Skin epidermis (tissue), 12 donors: ENCODE results near the gene NEK5.

Experiments
- H3K27ac ChIP-seq, 21 experiments: fragments of 200-600 bp; sonication (generic) in 11 of 21; one replicate each; pipeline ENCODE4 v1.5.0; 2020; ENCODE audit warnings: mild to moderate bottlenecking in 3 of 21, inconsistent platforms in 2 of 21, moderate library complexity in 2 of 21
- H3K4me3 ChIP-seq, 7 experiments: fragments of 200-600 bp; sonication (generic) in 2 of 7; one replicate each; pipeline ENCODE4 v1.5.0; 2020; ENCODE audit warnings: inconsistent platforms in 2 of 7, mild to moderate bottlenecking in 2 of 7, moderate library complexity in 1 of 7

The NEK5 gene

DNA sequence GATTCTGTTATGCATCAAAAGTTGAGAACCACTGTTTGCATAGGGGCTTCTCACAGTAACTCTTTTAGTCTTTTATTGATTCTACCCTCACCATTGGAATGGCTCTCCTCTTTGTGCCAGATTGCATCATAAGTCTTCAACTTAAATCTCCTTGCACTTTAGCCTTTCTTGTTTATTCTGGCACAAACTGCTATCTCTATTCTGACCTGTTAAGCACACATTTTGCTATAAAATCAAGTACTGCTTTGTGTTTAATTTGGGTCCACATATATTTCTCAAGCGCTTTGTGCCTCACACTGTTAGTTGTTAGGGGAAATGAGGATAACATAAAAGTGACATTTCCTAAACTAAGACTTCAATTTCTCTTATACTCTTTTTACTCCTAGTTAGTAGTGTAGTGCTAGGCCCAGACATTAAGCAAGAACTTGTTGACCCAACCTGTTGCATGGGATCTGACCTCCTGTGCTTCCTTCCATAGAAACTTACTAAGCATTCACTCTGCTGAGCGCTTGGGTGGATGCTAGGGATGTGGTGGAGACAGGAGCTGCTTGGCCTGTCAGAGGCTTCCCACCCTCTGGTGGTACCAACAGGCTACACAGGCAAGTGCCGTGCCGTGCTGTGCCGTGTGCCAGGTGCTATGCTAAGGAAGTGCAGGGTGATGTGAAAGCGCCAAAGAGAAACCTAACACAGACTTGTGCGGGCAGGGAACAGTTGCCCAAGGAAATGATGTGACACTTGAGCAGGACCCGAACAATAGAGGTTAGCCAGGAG is 103.2 kb downstream of the NEK5 start:
- H3K4me3 ChIP-seq, result no peak overlapping the region
- no peak overlapping the region for H3K27ac ChIP-seq

DNA sequence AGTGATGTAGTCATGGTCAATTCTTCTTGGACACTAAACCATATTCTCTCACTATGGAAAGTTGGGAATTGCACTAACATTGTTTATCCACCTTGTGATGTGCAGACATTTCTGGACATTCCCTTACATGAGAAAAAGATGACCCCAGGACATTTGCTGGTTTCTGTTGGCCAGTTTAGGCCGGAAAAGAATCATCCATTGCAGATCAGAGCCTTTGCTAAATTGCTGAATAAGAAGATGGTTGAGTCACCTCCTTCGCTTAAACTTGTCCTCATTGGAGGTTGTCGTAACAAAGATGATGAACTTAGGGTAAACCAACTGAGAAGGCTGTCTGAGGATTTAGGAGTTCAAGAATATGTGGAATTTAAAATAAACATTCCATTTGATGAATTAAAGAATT is 104.4 kb downstream of the NEK5 start, which contains the start of gene UTP14C:
Gene UTP14C, plus strand, starts transcription at position 211 of the 400 bp plus-strand sequence. CDS start 4,114 bp downstream, outside the sequence.
- H3K27ac ChIP-seq, result no peak within 1 kb of the TSS

DNA sequence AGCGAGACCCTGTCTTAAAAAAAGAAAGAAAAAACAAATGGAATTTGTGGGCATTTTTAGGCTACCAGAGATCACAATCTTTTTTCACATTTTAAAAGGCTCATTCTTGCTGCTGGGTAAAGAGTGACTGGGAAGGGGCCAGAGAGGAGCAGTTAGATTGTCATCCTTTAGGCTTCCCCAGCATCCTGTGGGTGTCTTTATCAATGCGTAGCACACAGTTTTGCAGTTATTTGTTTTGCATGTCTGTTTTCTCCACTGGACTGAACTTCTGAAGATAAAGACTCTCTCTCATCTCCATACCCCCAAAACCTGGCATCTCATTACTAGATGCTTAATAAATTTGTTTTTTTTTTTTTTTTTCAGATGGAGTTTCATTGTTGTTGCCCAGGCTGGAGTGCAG is 106.5 kb downstream of the NEK5 start:
- no peak overlapping the region for H3K4me3 ChIP-seq
- no peak overlapping the region for H3K27ac ChIP-seq

More for the DNA sequence above, 104.4 kb downstream of the NEK5 start, which contains the start of gene UTP14C:
- H3K4me3 ChIP-seq, result no peak within 1 kb of the TSS

DNA sequence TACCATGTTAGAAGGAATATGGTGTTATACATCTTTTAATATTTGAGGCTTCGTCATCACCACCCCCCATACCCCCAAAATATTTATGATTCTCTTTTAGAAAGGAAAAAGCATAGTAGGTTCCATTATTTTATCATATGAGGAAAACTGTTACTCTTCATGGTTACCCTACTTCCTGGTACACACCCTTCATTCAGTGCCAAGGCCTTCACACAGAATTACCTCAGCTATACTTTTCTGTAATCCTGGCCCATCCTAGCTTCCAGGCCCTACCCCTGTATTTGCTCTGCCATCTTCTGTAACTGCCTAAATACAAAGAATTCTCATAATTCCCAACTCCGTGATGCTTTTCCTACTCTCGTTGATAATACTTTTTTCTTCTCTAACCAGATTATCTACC is 108.7 kb downstream of the NEK5 start:
- H3K4me3 ChIP-seq, result no peak overlapping the region
- no peak overlapping the region for H3K27ac ChIP-seq

DNA sequence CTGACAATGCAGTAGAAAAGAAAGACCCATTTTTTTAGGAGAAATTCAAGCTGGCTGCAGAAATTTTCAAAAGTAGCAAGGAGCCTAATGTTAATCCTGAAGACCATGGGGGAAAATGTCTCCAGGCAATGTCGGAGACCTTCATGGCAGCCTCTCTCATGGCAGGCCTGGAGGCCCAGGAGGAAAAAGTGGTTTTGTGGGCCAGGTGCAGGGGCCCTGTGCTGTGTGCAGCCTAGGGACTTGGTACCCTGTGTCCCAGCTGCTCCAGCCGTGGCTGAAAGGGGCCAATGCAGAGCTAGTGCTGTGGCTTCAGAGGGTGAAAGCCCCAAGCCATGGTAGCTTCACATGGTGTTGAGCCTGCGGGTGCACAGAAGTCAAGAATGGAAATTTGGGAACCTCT is 112.6 kb downstream of the NEK5 start:
- Histone ChIP-seq H3K27ac (no peak overlapping the region), H3K4me3 (no peak overlapping the region)

DNA sequence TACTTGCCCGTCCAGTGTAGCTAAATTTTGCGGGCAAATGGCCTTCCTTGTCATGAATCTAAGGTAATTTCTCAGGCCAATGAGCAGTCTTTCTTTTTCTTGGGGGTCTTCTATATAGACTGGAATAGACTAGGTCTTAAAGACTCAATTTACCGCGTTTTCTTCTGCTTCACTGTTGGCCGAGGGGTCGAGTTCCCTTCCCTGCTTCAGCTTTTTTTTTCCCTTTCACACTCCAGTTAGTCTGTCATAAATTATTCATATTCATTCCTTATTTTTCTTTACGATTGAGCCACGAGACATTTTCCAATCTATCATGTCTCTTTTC is 116.4 kb downstream of the NEK5 start:
- peak overlapping the region; percentile 32 to 89 (median 70) for H3K27ac ChIP-seq

DNA sequence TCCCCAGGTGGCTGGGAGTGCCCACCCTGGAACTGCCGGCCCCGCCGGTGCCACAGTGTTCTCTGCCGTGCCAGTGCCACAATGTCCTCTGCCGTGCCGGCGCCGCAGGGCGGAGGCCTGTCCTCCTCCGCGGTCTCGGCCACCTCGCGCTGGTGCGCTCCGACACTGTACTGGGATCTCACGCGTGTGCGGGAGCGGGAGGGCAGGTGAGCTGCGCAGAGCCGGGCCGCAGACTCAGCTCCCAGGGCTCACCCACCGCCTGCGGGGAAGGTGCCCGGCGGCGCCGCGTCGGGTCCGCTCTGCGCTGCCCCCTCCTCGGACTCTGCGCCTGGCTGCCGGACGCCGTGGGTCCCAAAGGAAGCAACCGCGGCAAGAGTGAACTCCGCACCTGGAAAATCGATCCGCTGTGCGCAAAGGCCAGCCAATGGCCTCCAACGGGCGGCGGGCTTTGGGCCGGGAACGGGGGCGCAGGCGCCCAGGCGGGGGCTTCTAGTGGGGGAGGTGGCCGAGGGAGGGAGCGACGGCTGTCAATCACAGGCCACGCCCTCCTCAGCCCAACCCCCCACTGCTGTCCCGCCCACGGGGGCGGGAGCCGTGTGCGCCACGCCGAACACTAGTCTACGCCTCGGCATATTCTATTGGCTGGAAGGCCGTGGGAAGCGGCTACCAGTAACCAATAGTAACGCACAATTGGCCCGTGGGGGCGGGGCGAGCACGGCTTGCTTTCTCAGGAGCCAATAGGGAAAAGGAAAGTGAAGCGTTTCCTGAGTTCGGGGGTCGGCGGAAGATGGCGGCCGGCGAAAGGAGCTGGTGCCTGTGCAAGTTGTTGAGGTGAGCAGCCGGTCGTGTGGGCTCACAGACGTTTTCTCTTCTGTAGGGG is 117.0 kb downstream of the NEK5 start, which contains the start of gene ALG11:
Gene ALG11, plus strand, starts transcription at position 767 of the 880 bp plus-strand sequence. Its CDS starts 21 bp downstream, at position 788.
- H3K4me3 ChIP-seq, result peak within 1 kb of the TSS; percentile 61 to 99 (median 84)
- peak within 1 kb of the TSS; percentile 35 to 89 (median 70) for H3K27ac ChIP-seq

More for the DNA sequence above, 116.4 kb downstream of the NEK5 start:
- peak overlapping the region; percentile 61 to 99 (median 84) for H3K4me3 ChIP-seq

DNA sequence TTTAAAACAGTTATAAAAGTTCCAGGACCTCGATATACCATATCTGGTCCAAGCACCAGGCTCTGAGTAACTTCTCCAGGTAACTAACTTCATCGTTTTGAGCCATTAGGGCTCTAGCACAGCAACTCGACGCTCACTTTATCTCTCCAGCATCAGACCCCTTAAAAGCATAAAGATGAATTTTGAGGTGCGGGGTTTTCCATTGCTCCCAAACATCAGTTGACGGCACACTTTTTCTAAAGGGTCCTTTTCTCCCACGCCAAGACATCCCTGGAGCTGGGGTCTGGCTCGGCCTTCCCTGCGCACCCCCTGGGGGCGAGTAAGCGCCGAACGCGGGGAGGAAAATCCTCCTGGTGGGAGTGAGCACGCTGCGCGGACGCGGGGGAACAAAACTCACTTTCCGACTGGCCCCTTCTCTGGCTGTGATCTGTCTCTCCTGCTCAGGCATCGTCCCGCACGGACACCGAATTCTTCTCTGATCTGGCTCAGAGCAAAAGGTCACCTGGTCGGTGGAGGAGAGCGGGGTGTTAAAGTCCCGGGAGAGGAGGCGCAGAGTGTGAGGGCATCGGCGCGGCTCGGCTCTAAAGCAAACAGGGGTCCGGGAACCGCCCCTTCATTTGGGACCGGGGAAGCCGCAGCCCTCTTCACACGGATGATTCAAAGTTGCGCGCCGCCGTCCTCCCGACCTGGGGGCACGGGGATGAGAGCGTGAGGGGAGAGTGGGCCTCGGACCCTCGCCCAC is 117.8 kb downstream of the NEK5 start, which contains the start of gene ATP7B:
Gene ATP7B, minus strand, starts transcription at position 561 of the 742 bp plus-strand sequence. Its CDS starts 113 bp downstream, at position 448.
- Histone ChIP-seq H3K4me3 (peak within 1 kb of the TSS; percentile 61 to 99 (median 84)), H3K27ac (peak within 1 kb of the TSS; percentile 35 to 89 (median 70))

DNA sequence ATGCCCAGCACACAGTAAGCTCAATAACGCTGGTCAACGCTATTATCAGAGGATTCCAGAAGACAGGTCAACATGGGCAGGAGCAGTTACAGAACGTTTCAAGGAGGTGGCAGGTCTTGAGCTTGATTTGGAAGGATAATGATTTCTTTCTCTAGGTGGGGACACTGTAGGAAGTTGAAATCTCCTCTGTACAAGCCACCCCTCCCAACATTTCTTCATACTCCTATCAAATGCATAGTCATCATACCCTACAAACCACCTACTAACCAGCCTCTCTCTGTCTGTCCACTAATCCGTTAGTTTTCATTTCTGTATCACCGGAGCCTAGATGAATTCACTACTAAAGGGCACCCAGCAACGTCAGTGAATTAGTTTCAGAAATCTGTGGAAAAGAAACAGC is 118.9 kb downstream of the NEK5 start:
- no peak overlapping the region for H3K27ac ChIP-seq
- no peak overlapping the region for H3K4me3 ChIP-seq

DNA sequence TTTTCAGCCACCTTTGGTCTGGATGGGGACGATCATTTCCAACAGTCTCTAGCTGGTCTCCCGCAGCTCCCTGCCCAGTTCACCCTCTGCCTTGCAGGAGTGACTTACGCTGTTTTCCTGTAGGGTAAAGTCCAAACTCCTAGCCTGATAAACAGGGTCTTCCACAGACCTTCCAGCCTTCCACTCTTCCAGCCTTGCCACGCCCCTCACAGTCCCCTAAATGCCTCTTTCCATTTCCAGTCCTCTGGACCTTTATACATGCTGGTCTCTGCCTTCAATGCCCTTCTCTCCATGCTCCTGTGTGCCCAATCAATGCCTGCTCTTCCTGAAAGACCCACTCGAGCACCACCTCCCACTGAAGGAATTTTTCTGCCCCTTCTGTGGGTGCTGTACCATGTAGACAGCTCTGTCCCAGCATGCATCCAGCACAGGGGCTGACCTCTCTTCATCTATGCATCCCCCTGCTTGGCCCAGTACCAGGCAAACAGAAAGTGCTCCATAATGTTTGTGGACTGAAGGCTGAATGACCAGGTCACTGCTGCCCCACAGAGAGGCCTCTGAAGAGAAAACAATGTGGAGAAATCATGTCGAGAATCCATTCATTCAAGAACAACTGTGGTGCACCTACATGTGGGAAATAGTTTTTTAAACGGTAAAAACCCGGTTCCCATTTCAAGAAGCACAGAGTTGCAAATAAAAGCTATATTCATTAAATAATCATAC is 122.2 kb downstream of the NEK5 start:
- H3K4me3 ChIP-seq, result no peak overlapping the region
- H3K27ac ChIP-seq, result no peak overlapping the region

DNA sequence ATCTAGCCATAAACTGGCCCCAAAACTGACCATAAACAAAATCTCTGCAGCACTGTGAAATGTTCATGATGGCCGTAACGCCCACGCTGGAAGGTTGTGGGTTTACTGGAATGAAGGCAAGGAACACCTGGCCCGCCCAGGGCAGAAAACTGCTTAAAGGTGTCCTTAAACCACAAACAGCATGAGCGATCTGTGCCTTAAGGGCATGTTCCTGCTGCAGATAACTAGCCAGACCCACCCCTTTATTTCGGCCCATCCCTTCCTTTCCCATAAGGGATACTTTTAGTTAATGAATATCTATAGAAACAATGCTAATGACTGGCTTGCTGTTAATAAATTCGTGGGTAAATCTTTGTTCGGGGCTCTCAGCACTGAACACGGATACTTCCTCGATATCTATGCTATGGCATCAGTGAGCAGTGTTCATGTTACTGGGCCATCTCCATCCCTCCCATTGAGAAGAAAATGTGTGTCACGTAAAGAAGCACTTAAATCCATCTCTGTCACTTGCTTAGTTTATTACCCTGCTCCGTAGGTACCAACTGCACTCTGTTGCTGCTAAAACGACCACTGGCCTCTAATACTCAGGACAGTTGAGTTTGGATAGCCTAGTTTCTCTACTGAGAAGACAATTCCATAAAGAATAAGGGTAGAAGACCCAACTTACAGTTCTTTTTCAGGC is 122.9 kb downstream of the NEK5 start:
- no peak overlapping the region for H3K27ac ChIP-seq

DNA sequence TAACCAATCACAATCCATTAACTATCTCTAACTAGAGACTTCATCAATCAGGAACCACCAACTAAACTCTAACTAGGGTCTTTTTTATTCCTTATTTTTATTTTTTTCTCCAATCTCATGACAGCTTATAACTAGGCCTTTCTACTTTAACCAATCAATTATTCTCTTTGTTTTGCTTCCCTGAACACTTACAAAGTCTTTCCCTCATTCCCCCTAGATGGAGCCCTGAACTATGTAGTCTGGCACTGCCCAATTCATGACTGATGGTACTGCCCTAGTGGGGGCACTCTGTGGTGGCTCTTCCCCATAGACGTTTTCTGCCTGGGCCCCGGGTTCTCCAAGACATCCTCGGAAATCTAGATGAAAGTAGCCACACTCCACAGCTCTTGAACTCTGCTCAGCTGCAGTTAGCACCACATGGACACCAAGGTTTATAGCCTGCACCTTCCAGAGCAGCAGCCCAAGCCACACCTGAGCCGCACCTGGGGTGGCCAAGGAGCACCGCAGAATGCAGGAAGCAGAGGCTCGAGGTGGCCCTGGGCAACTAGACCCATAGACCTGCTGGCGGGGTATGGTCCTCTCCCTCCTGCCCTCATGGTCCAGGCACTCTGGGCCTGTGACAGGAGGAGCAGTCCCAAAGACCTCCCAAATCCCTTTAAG is 124.2 kb downstream of the NEK5 start:
- no peak overlapping the region for H3K4me3 ChIP-seq
- H3K27ac ChIP-seq, result no peak overlapping the region

More for the DNA sequence above, 122.9 kb downstream of the NEK5 start:
- H3K4me3 ChIP-seq, result no peak overlapping the region

DNA sequence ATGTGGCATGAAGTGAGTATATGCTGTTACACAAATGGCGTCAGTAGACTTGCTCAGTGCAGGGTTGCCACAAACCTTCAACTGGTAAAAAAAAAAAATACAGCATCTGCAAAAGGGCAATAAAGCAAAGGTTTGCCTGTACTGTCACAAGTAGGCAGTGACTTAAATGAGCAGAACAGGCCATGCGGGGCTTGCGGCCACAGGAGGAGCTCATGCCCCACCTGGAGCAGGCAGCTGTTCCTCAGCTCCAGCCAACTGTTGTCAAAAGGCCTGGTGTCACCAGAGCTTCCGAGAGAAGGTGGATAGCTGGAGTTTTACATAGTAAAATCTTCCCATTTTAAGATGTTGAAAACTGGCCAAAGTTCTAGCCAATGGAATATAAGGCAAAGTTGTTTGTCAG is 125.3 kb downstream of the NEK5 start:
- H3K27ac ChIP-seq, result no peak overlapping the region
- no peak overlapping the region for H3K4me3 ChIP-seq

DNA sequence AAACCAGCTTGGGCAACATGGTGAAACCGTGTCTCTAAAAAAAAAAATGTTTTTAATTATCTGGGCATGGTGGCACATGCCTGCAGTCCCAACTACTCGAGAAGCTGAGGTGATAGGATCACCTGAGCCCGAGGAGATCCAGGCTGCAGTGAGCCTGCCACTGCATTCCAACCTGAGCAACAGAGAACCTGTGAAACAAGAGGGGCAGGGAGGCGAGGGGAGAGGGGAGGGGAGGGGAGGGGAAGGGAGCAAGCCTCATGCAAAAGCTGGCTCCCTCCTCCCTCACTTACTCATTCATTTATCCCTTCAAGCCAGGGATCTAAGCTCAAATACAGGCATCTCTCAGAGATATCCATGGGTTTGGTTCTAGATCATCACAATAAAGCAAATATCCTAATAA is 126.5 kb downstream of the NEK5 start:
- Histone ChIP-seq H3K4me3 (no peak overlapping the region), H3K27ac (no peak overlapping the region)

DNA sequence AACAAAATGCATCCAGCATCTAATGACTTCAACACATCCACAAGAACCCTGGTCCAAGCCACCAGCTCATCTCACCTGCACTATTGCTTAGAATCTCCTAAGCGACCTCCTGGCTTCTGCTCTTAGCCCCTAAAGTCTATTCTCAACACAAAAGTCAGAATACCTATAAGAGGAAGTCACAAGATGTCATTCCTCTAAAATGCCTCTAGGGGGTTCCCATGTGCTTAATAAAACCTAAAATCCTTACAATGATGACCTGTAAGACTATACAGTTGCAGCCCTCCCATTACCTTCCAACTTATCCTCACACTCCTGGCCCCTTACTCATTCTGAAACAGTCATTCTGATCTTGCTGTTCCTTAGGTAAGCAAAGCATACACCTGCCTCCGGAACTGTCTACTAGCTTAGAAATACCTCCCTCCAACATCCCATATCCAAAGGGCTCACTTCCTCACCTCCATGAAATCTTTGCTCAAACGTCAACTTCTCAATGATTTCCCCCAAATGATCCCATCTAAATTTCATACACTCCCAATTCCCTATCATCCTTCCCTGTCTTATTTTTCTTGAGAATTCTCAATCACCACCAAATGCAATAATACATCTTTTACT is 127.6 kb downstream of the NEK5 start:
- Histone ChIP-seq H3K27ac (no peak overlapping the region), H3K4me3 (no peak overlapping the region)

DNA sequence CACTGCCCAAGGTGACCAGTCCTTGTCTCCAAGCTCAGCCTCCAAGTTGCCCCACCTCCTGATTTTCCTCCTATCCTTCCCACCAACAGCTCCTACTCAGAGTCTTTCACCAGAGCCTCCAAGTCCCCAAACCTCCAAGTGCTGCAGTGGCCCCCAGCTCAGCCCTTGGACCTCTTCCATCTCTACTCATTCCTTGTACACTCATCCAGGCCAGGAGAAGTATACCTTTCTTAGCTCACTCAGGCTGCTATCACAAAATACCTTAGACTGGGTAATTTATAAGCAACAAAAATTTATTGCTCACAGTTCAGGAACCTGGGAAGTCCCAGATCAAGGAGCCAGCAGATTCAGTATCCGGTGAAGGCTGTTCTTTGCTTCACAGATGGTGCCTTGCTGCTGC is 129.0 kb downstream of the NEK5 start:
- no peak overlapping the region for H3K27ac ChIP-seq
- H3K4me3 ChIP-seq, result no peak overlapping the region

DNA sequence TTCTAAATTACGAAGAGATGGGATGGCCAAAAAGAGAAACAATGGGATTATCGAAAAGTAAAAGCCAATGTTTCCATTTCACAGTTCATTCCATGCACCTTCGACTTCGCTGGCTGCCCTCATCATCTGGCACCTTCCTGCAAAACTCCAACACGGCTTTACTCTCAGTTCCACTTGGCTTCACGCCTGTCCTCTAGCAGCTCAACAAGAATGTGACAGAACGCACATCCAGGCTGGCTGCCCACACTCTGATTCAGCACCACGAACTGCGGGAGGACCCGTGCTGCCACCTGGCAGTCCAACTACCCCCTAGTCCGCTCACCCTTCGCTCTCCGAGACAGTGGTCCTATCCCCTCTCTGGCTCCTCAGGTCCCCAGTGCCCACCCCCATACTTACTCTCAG is 129.4 kb downstream of the NEK5 start:
- Histone ChIP-seq H3K4me3 (no peak overlapping the region), H3K27ac (no peak overlapping the region)
